T-helper 9 cell (primary cell): ENCODE measurements around the gene MVD.

Source experiments
- DNase-seq: peaks from one replicate; pipeline ENCODE4 v3.0.0-alpha.2; 2020

MVD gene

DNA sequence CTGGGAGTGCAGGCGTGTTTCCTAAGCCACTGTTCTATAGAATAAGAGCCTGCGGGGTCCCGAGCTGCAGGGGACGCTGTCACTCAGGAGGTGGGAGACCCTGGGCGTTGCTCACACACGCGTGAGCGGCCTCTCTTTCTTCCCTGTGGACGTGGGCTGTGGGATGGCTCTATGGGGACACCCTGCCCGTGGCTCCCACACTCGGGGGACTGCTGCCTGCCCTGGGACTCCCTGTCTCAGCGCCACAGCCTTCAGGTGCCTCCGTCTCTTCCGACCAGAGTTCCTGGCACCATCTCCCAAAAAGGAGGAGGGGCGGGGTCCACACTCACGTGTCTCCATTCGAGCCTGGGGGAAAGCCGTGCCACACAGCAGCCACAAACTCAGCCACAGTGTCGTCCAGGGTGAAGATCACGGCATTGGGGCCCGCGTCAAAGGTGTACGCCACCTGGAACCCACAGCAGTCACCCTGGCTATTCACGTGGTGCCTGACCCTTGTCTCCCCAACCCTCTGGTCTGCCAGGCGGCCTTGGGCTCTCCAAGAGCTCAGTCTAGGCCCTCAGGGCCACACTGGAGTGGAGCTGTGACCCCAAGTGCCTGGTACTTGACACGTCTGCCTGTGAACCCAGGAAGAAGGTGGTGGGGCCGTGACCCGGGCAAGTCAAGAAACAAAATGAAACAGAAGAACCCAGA is 8.4 kb downstream of the MVD start:
- no peak for DNase-seq

DNA sequence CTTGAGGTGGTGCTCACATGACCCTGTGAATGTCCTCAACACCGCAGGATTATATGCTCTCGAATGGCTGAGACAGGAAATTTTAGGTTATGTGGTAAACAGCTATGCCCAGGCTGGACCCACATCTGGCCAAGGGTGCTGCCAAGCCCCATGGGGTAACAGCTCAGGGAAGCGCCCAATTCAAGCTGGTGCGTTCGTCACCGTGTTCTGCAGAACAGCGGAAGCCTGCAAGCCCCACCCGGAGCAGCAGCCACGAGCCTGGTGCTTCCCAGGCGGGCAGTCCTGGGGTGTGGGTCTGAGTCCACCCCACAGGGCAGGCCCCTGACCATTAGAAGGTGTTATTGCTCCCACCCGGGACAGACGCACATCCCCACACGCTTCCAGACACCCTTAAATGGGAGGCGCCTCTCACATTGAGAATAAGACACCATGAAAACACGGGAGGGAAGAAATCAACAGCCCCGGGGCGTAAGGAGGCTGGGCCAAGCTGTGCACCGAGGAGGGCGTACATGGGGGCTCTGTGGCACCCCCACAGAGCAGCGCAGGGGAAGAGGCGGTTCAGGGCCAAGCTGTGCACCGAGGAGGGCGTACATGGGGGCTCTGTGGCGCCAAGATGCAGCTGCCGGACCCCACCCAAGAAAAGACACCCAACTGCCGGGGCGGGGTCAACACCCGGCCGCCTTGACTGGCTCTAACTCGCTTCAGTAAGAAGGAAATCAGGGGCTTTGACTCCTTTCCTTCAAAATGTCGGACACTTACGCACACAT is 9.1 kb downstream of the MVD start:
- no peak for DNase-seq

DNA sequence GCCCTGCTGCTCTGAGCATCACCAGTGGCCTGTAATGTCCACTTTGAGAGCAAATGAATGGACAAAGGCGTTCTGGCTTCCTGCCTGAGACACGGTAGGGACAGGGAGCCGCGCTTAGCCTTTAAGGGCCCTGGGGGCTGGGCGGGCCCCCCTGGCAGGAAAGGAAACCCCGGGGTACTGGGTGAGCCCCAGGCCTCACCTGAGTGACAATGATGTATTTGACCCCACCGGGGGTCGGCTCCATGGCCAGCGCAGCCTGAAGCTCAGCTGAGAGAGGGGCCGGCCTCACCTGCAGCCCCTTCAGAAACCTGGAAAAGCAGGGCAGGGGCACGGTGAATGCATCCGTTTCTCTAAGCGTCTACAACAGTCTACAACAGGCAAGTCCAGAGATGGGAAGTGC is 9.8 kb downstream of the MVD start:
- DNase-seq, result no peak

DNA sequence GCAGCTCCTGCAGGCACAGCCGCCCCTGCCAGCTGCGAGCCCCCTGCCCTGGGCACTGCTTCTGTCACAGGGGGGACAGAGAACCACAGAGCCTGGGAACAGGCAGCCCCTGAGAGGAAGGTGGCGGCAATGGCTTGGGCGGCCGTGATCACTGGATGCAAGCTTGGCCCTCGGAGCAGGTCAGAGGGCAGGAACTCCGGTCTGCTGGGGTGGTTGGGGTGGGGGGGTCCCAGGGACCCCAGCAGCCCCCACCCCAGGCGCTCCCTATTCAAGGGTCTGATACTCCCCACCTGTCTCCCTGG is 10.2 kb downstream of the MVD start:
- DNase-seq, result no peak

DNA sequence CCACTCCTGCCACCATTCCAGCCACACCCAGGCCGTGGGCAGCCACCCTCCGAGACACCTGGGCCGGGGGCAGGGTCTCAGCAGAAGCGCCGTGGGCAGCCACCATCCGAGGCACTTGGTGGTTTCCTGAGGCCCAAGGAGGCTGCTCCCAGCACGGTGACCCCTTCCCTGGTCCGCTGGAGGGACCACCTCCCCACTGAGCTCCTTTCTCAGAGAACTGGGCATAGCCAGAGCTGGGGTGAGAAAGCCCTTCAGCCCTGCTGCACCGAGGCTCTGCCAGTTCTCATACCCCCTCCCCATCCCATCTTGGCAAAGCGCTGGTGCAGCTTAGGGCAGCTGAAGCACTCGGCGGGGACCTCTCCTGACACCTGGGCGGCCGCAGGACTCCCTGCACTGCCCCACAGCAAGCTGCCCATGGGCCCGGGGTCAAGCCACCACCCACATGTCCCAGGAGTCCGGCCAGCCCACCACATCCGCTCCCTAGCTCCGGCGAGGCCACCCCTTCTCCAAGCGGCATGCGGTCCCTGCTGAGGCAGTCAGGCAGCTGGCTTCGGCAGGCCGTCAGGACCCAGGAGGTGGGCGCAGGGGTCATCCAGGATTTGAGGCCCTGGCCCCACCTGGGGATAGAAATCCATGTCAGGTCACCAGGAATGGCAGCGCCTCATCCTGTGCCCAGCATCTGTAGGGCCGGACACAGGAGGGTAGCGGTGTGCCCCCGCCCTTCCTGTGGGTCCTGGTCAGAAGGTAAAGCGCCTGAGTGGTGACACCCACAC is 10.7 kb downstream of the MVD start:
- DNase-seq, result no peak

DNA sequence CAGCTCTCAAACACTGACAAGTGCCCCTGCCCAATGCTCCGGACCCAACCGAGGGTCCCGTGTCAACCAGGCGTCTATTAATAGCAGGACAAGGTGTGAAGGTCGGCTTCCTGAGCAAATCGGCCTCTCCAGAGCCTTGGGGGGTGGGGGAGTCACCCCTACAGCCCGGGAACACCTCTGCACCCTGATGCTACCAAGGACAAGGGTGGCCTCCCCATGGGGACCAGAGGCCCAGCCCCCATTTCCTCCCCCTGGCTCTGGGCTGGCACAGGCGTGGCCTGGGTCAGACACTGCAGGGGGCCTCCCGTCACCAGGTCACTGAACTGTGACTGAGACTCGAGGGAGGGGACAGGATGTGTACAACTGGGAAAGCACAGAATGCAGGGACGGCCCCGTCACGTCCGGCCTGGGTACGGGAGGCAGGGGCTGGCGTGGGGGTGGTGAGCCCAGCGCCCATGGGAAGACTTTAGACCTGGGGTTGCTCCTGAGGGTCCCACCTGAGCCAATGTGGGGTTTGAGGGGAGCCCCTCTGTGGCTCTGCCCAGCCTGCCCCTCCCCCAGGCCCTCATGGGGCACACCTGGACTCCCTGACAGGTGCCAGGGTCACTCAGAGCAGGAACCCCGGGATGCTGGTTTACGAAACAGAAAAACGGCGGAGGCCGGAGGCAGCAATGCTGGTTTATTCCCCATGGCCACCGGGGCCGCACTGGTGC is 11.5 kb downstream of the MVD start:
- peak; percentile 57 for DNase-seq

DNA sequence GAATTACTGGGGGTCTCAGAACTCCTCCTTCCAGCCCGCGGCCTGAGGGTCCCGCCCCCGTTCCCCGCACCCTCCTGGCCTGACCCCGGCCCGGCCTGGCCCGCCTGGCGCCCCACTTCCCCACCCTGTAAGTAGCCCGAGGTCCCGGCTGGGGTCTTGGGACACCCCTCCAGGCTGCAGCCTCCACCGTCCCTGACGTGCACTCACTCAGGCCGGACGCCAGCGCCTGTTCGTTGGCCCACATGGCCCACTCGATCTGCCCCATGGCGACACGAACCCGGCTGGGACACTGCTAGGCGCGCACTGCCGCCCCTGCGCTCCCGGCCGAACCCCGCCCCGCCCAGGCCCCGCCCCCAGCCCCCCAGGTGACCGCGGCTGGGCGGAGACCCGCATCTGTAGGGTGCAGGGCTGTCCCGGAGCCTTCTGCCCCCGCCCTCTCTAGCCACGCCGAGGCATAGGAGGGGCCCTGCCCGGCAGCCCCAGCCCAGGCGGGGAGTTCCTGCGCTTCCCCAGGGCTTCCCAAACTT is 12.1 kb downstream of the MVD start, which contains the start of gene CYBA:
TSS of gene CYBA (minus strand) at position 305 of the 527 bp plus-strand sequence. CDS start at position 265, 40 bp downstream.
- peak; percentile 71 for DNase-seq

DNA sequence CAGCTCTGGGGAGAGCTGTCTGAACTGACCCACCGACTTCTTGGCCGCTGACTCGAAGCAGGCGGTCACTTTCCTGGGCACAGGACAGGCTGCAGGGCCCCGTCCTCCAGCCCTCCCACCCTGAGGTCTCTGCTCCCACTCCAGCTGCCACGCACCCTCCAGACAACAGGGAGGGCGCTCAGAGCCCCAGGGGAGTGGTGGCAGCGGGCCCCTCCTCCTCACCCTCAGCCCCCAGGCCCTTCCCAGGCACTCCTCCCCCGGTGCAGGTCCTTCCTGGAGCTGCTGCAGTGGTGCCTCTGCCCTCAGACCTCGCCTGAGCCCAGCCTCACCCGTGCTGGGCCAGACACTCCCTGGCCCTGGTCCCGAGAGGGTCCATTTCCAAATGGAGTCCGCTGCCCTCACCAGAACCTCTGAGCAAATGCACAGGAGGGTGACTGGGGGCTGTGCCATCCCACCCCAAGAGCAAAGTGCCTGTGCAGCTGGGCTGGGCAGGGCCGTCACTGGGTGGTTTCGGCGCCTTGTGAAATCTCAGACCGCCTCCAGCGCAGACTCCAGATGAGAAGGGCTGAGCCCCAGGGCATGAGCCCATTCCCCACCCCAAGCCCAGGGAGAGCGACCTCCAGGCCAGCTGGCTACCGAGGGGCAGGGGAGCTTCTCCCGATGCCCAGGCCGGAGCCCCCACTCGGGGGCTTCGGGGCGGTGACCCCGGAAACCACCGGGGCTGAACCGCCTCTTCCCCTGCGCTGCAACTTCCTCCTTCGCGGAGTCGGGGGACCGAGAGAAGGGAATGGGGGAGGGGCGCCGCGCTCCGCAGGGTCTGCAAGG is 12.8 kb downstream of the MVD start:
- no peak for DNase-seq

DNA sequence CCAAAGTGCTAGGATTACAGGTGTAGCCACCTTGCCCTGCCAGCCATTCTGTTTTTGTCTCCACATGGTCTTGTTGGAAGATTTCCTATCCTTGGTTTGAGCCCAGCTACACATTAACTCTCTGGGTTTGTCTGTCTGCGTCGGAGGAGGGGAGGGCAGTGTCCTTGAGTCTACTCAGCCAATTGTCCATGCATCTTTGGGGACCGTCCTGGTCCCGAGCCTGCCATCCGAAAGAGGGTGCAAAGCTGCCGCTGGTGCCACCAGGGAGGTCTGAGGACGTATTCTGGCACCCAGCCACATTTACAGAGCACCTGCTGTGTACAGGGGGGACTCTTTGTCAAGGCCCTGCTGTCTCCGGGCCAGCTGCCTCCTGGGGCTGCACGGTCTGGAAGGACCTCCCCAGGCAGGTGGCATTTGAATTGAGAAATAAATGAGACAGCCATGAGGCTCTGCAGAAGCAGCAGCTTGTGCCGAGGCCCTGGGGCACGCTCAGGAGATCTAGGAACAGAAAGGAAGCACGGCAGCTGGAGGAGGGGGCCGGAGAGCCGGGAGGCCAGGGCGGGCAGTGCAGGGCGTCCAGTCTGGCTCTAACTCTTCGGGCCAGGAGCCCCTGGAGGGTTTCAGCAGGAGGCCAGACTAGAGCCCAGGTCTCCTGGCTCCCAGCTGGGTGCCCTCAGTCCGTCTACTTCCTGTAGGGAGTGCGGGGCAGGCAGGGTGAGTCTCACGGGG is 13.5 kb downstream of the MVD start:
- DNase-seq, result no peak

DNA sequence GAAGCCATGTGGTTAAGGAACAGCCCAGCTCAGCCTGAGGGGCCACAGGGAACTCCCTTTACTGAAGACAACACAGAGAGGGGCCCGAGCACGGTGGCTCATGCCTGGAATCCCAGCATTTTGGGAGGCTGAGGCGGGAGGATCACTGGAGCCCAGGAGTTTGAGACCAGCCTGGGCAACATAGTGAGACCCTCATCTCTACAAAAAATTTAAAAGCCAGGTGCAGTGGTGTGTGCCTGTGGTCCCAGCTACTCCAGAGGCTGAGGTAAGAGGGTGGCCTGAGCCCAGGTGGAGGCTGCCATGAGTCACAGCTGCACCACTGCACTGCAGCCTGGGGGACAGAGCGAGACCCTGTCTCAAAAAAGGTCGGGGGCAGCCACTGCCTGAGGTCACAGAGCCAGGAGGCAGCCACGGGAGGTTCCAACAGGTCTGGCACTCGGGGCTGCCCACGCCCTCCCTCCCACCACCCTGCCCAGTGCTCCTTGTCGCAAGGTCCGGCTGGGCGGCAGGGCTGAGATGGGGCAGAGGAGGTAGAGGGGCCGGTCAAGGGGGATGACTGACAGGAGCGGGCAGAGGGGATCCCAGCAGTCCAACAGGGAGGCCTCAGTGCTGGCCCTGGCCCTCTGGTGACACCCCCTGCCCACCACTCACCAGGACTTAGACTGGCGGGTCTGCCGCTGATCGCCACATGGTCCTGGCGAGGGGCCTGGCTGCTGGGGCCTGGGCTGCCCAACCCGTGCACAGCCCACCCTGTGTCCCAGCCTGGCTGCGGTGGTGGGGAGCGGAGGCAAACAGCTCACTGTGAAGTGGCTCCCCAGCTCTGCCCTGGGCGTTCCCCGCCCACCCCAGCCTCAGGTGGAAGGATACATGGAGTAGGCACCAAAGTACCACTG is 15.5 kb downstream of the MVD start:
- no peak for DNase-seq

DNA sequence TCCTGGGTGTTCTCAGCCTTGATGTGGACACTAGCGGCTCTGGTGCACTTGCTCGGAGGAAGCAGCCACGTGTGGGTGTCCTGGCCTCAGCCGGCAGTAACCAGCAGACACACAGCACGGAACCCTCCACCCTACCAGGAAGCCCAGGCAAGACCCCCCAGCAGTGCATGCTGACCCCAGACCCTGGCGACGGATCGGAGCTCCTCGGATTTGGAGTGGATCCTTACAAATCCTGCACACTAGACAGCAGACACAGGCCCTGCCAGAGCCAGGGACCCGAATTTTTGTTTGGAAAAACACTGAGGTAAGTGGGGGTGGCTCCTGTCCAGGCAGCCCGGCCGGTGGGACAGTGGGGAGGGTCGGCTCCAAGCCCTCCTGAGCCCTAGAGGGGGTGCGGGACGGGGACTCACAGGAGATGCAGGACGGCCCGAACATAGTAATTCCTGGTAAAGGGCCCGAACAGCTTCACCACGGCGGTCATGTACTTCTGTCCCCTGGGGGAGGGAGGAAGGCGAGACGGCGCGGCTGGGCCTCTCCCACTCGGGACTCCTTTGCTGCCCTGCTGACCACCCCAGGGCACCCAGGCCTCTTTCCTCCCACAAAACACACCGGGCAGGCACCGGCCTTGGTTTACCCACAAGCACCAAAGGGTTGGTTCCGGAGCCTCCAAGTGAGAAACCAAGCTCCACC is 16.4 kb downstream of the MVD start:
- no peak for DNase-seq

DNA sequence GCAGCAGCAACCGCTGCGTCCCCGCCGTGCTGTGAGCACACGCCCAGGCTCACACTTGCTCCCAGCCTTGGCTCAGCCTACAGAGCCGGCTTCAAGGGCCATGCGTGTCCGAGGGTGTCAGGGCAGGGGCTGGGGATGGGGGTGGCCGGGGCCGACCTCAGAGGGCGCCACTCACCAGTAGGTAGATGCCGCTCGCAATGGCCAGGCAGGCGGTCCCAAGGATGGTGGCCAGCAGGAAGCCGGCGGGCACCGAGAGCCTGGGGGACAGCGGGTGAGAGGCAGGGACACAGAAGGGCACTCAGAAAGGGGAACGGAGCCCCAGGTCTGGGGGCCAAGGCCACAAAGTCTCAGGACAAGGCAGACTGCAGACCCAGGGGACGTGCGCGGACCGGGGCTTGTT is 16.9 kb downstream of the MVD start:
- DNase-seq, result no peak

DNA sequence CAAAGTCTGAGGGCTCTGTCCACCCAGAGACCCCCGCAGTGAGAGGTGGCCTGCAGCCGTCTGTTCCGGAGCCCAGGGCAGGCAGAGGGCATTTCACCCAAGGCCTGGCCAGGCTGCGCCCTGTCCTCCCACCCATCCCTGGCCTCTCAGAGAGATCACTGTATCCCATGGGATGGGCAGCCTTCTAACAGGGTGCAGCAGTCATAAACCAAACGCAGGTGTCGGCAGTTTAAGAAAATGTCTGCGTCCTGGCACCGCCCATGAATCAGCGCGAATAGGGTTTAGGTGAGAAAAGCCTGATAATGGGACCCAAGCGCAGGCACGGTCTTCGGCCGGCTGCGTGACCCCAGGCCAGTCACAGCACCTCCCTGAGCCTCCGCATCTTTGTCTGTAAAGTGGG is 17.4 kb downstream of the MVD start:
- DNase-seq, result no peak

DNA sequence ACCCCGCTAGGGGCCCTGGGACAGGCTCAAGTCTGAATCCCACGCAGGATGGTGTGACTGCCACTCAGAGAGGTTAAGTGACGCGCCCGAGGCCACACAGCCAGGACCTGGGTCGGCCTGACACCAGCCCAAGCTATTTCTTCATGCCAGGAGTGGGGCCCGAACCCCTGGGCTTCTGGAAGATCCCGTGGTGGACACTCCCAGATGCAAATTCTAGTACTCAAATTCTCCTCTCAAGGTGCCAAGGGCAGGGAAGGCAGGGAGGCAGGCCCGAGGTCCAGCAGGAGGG is 19.3 kb downstream of the MVD start:
- no peak for DNase-seq

DNA sequence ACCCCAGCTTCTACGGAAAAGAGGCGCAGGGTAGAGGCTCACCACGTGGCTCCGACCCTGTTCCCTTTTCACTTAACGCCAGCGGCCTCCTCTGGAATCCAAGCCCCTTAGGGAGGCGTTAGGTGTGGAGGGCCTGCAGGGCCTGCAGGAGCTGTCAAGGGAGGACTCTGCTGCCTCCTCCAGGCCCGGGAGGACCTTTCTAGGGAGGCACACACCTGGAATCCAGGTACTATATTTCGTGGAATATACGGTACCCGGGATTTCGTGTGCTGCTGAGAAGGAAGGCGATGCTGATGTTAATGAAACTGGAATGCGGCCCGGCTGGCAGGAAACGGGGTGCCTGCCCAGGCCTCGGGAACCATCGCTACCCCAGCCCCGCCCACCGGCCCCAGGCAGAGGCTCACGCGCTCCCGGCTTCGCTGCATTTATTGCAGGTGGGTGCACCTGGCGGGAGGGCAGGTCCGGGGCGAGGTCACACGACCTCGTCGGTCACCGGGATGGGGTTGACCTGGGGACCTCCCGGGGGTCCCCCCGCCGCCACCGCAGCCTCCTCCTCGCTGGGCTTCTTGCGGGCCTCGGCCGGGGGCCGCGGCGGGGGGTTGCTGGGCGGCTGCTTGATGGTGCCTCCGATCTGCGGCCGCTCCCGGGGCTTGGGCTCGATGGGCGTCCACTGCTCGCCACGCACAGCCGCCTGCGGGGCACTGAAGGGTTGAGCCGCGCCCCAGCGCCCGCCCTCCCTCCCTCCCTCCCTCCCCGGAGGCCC is 19.8 kb downstream of the MVD start:
- no peak for DNase-seq

DNA sequence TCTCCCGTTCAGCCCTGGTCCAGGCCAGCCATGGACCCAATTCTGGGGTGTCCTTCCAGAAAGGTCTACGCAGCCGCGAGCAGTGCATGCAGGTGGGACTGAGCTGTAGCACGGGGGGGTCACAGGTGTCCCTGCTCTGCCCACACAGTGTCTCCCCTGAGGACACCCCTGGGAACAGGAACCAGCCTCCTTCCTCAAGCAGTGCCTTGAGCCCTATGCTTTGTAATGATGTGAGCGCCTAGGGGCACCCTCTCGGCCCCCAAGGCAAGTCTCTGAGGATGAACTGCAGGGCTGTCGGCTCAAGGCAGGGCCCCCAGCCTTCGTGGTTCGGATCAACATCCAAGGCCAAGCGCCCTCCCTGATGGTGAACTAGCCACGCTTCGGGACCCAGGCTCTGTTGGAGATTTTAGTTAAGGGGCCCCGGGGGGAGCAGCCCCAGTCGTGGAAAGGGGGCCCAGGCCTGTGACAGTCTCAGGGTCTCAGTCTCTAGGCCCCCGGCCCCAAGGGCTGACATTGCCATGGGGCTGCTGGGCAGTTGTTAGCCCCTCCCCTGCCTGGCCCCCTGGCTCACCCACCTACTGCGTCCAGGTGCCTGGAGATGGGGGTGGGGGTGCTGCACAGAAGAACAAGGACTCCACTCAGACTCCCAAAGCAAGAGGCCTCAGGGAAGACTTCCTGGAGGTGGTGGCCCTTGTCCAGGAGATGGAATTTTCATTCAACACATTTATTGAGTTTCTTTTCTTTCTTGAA is 22.2 kb downstream of the MVD start:
- no peak for DNase-seq

DNA sequence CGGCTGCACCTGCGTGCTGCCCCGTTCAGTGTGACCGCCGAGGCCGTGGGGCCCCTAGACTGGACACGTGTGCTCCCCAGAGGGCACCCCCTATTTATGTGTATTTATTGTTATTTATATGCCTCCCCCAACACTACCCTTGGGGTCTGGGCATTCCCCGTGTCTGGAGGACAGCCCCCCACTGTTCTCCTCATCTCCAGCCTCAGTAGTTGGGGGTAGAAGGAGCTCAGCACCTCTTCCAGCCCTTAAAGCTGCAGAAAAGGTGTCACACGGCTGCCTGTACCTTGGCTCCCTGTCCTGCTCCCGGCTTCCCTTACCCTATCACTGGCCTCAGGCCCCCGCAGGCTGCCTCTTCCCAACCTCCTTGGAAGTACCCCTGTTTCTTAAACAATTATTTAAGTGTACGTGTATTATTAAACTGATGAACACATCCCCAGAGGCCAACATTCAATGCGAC is 22.8 kb downstream of the MVD start:
- DNase-seq, result no peak
